Trophoblast cell (in vitro differentiated cells and primary cell): ENCODE results near the gene GCFC2.

Source experiments
- DNase-seq, 2 donors: peaks; one replicate each; pipeline ENCODE4 v3.0.0-alpha.2; 2016
- H2AFZ ChIP-seq: 2 replicates; pipeline ENCODE4 v1.6.1; 2013; ENCODE audit warnings: low read length, moderate library complexity, mild to moderate bottlenecking; ENCODE audit not compliant: insufficient read depth, poor library complexity
- H2AK5ac ChIP-seq: 2 replicates; pipeline ENCODE4 v1.6.1; 2013; ENCODE audit warnings: mild to moderate bottlenecking, low read length
- H2BK120ac ChIP-seq: 2 replicates; pipeline ENCODE4 v1.6.1; 2013; ENCODE audit warnings: low read length, mild to moderate bottlenecking, moderate library complexity; ENCODE audit not compliant: insufficient read depth, poor library complexity
- H2BK12ac ChIP-seq: 2 replicates; pipeline ENCODE4 v1.6.1; 2013; ENCODE audit warnings: mild to moderate bottlenecking, low read length, moderate library complexity
- H2BK5ac ChIP-seq: 2 replicates; pipeline ENCODE4 v1.6.1; 2013; ENCODE audit warnings: low read length, low read depth, moderate library complexity, mild to moderate bottlenecking; ENCODE audit not compliant: poor library complexity
- H3K14ac ChIP-seq: 2 replicates; pipeline ENCODE4 v1.6.1; 2013; ENCODE audit warnings: mild to moderate bottlenecking, low read length
- H3K18ac ChIP-seq: 2 replicates; pipeline ENCODE4 v1.6.1; 2013; ENCODE audit warnings: mild to moderate bottlenecking, low read length
- H3K23ac ChIP-seq: 2 replicates; pipeline ENCODE4 v1.6.1; 2013; ENCODE audit warnings: low read length
- H3K27ac ChIP-seq: 2 replicates; pipeline ENCODE4 v1.5.1; 2013; ENCODE audit warnings: low read depth, mild to moderate bottlenecking, inconsistent platforms, low read length, moderate library complexity
- H3K27me3 ChIP-seq: 2 replicates; pipeline ENCODE4 v1.6.1; 2013; ENCODE audit warnings: inconsistent platforms, mild to moderate bottlenecking, low read length, moderate library complexity; ENCODE audit not compliant: insufficient read depth
- H3K36me3 ChIP-seq, 2 experiments: 1 replicate in 1 of 2; 2 replicates in 1 of 2; pipeline ENCODE4 v1.6.1; 2013; ENCODE audit warnings: low read length in 2 of 2, mild to moderate bottlenecking in 2 of 2, moderate library complexity in 1 of 2; ENCODE audit not compliant: insufficient read depth in 2 of 2, control insufficient read depth in 1 of 2
- H3K4ac ChIP-seq: 2 replicates; pipeline ENCODE4 v1.6.1; 2013; ENCODE audit warnings: low read depth, mild to moderate bottlenecking, low read length, moderate library complexity
- H3K4me1 ChIP-seq, 2 experiments: 1 replicate in 1 of 2; 2 replicates in 1 of 2; pipeline ENCODE4 v1.6.1; 2013; ENCODE audit warnings: low read length in 2 of 2, mild to moderate bottlenecking in 2 of 2, moderate library complexity in 1 of 2; ENCODE audit not compliant: insufficient read depth in 2 of 2, control insufficient read depth in 1 of 2
- H3K4me2 ChIP-seq: 2 replicates; pipeline ENCODE4 v1.6.1; 2013; ENCODE audit warnings: inconsistent platforms, mild to moderate bottlenecking, low read length, moderate library complexity
- H3K4me3 ChIP-seq: 2 replicates; pipeline ENCODE4 v1.5.1; 2013; ENCODE audit warnings: mild to moderate bottlenecking, low read depth, low read length, inconsistent platforms
- H3K79me1 ChIP-seq: one replicate; pipeline ENCODE4 v1.6.1; 2013; ENCODE audit warnings: low read length
- H3K79me2 ChIP-seq: 2 replicates; pipeline ENCODE4 v1.6.1; 2013; ENCODE audit warnings: low read length, mild to moderate bottlenecking; ENCODE audit not compliant: control insufficient read depth, insufficient read depth, poor library complexity
- H3K9ac ChIP-seq: 2 replicates; pipeline ENCODE4 v1.6.1; 2013; ENCODE audit warnings: mild to moderate bottlenecking, low read length
- H3K9me3 ChIP-seq: 2 replicates; pipeline ENCODE4 v1.6.1; 2013; ENCODE audit warnings: low read depth, mild to moderate bottlenecking, control low read depth, inconsistent platforms, low read length; ENCODE audit not compliant: insufficient read depth
- H4K12ac ChIP-seq: 2 replicates; pipeline ENCODE4 v1.6.1; 2013; ENCODE audit warnings: low read depth, mild to moderate bottlenecking, low read length, moderate library complexity
- H4K8ac ChIP-seq: 2 replicates; pipeline ENCODE4 v1.6.1; 2013; ENCODE audit warnings: low read depth, mild to moderate bottlenecking, low read length, moderate library complexity
- H4K91ac ChIP-seq: one replicate; pipeline ENCODE4 v1.6.1; 2013; ENCODE audit warnings: low read depth, mild to moderate bottlenecking, low read length, moderate library complexity
- WGBS: extraction: QIAGEN DNeasy Blood & Tissue Kit; methylation state at CpG from one replicate; pipeline ENCODE4 v1.1.7; 2013; ENCODE audit warnings: missing lambda C conversion rate; ENCODE audit not compliant: insufficient read length, insufficient coverage; ENCODE audit errors: extremely low coverage; 5-methylcytosine and 5-hydroxymethylcytosine counted together

The GCFC2 gene

GRCh38 chr2:75627902-75628504 is 82.7 kb downstream of the GCFC2 start:
- no peak overlapping the region for H4K91ac ChIP-seq
- H3K27ac ChIP-seq, result no peak overlapping the region
- H3K79me2 ChIP-seq, result no peaks in the 10 kb centered on the region
- H3K27me3 ChIP-seq, result no peaks in the 10 kb centered on the region
- H2AK5ac ChIP-seq, result no peak overlapping the region
- peaks cover 3 to 7% of the 10 kb centered on the region in 2 experiments for H3K4me1 ChIP-seq
- H3K79me1 ChIP-seq, result peaks cover 1% of the 10 kb centered on the region
- H2BK5ac ChIP-seq, result no peak overlapping the region
- no CpG with 5 or more reads among the region's 4 CpGs for WGBS
- peak; percentile 82 to 92 for DNase-seq
- H3K9me3 ChIP-seq, result no peaks in the 10 kb centered on the region
- H3K14ac ChIP-seq, result no peak overlapping the region
- H4K8ac ChIP-seq, result no peak overlapping the region
- H3K9ac ChIP-seq, result no peak overlapping the region
- H4K12ac ChIP-seq, result no peak overlapping the region
- H3K4me3 ChIP-seq, result no peak overlapping the region
- H3K18ac ChIP-seq, result no peak overlapping the region
- H3K4me2 ChIP-seq, result no peak overlapping the region
- no peaks in the 10 kb centered on the region for H3K36me3 ChIP-seq
- H2BK120ac ChIP-seq, result no peak overlapping the region
- H3K23ac ChIP-seq, result no peak overlapping the region
- H2BK12ac ChIP-seq, result no peak overlapping the region
- H2AFZ ChIP-seq, result no peak overlapping the region
- no peak overlapping the region for H3K4ac ChIP-seq

DNA sequence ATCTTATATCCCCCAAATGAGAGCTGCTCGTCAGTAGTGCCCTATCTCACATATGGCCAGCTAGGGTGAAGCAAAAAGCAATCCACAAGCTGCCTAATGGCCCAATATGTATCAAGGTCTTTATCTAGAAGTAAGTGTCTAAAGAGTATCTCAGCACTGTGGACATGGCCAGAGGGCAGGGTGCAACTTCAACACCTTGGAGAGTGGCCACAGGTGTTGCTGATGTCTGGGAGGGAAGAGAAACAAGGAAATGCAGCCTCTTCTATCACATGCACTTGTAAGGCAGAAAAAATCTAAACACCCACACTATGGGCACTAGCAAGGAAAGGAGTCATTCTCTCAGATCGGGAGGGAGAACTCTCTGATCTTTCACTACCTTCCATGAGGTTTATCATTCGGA is 87.8 kb downstream of the GCFC2 start:
- Histone ChIP-seq H3K23ac (no peak overlapping the region), H2BK5ac (no peak overlapping the region), H3K4me1 (no peaks in the 10 kb centered on the region), H3K18ac (no peak overlapping the region), H3K9me3 (no peaks in the 10 kb centered on the region), H2AK5ac (no peak overlapping the region), H3K4me2 (no peak overlapping the region), H3K36me3 (no peaks in the 10 kb centered on the region), H4K8ac (no peak overlapping the region), H3K4ac (no peak overlapping the region), H4K91ac (no peak overlapping the region), H4K12ac (no peak overlapping the region), H2BK12ac (no peak overlapping the region), H3K14ac (no peak overlapping the region), H2AFZ (no peak overlapping the region), H3K79me1 (no peaks in the 10 kb centered on the region), H3K27ac (no peak overlapping the region), H3K4me3 (no peak overlapping the region), H3K9ac (no peak overlapping the region), H2BK120ac (no peak overlapping the region), H3K79me2 (no peaks in the 10 kb centered on the region), H3K27me3 (no peaks in the 10 kb centered on the region)
- WGBS, result no CpG with 5 or more reads among the region's 3 CpGs
- no peak for DNase-seq

GRCh38 chr2:75622500-75622899 is 88.2 kb downstream of the GCFC2 start:
- H3K4me1 ChIP-seq, result no peaks in the 10 kb centered on the region

GRCh38 chr2:75621228-75621627 is 89.5 kb downstream of the GCFC2 start:
- no peak for DNase-seq
- Histone ChIP-seq H3K79me2 (no peaks in the 10 kb centered on the region), H3K4me2 (no peak overlapping the region), H3K23ac (no peak overlapping the region), H3K79me1 (no peaks in the 10 kb centered on the region), H3K18ac (no peak overlapping the region), H3K27ac (no peak overlapping the region), H2BK120ac (no peak overlapping the region), H3K9me3 (no peaks in the 10 kb centered on the region), H2BK12ac (no peak overlapping the region), H4K8ac (no peak overlapping the region), H3K4me1 (no peaks in the 10 kb centered on the region), H3K27me3 (no peaks in the 10 kb centered on the region), H3K14ac (no peak overlapping the region), H3K9ac (no peak overlapping the region), H3K36me3 (no peaks in the 10 kb centered on the region), H3K4me3 (no peak overlapping the region), H4K91ac (no peak overlapping the region), H4K12ac (no peak overlapping the region), H2AFZ (no peak overlapping the region), H2BK5ac (no peak overlapping the region), H2AK5ac (no peak overlapping the region), H3K4ac (no peak overlapping the region)
- WGBS, result no CpG with 5 or more reads among the region's 4 CpGs

More at GRCh38 chr2:75622500-75622899, 88.2 kb downstream of the GCFC2 start:
- Histone ChIP-seq H2BK5ac (no peak overlapping the region), H2BK12ac (no peak overlapping the region), H2AFZ (no peak overlapping the region), H4K91ac (no peak overlapping the region), H3K9me3 (no peaks in the 10 kb centered on the region), H3K4ac (no peak overlapping the region), H3K36me3 (no peaks in the 10 kb centered on the region), H3K79me1 (no peaks in the 10 kb centered on the region), H3K4me3 (no peak overlapping the region), H3K27ac (no peak overlapping the region), H3K4me2 (no peak overlapping the region), H2BK120ac (no peak overlapping the region), H4K12ac (no peak overlapping the region), H3K23ac (no peak overlapping the region), H3K79me2 (no peaks in the 10 kb centered on the region), H3K14ac (no peak overlapping the region), H3K27me3 (no peaks in the 10 kb centered on the region), H2AK5ac (no peak overlapping the region), H3K18ac (no peak overlapping the region), H4K8ac (no peak overlapping the region), H3K9ac (no peak overlapping the region)
- no peak for DNase-seq
- WGBS, result no CpG with 5 or more reads among the region's 2 CpGs
